Coronary artery (tissue), 2 donors: ENCODE measurements around the gene LSM4.
"Not testable (repeated sequence)": the region's sequence is repeated elsewhere in the genome, so short reads cannot be mapped to it uniquely, and the experiment has no call there.

Source experiments
- DNase-seq: peaks from one replicate; pipeline ENCODE4 v3.0.0-alpha.2; 2017; ENCODE audit warnings: low spot score
- H3K27ac ChIP-seq, 2 donors: fragments of 200-600 bp; sonication (generic); one replicate each; pipeline ENCODE4 v1.5.1; 2016 to 2019
- H3K4me3 ChIP-seq: fragments of 200-600 bp; sonication (generic); 2 replicates; pipeline ENCODE4 v1.5.1; 2016; ENCODE audit warnings: mild to moderate bottlenecking, moderate library complexity
- TF ChIP-seq, protein P1 (sequence below): fragments of 200-600 bp; sonication (generic); IDR thresholded peaks from one replicate; pipeline ENCODE4 v1.5.1; 2019; ENCODE audit warnings: antibody characterized with exemption

LSM4 gene

GRCh38 chr19:18329035-18329376, 6.1 kb upstream of the LSM4 start:
- no peak for DNase-seq
- TF ChIP-seq, protein P1, sequence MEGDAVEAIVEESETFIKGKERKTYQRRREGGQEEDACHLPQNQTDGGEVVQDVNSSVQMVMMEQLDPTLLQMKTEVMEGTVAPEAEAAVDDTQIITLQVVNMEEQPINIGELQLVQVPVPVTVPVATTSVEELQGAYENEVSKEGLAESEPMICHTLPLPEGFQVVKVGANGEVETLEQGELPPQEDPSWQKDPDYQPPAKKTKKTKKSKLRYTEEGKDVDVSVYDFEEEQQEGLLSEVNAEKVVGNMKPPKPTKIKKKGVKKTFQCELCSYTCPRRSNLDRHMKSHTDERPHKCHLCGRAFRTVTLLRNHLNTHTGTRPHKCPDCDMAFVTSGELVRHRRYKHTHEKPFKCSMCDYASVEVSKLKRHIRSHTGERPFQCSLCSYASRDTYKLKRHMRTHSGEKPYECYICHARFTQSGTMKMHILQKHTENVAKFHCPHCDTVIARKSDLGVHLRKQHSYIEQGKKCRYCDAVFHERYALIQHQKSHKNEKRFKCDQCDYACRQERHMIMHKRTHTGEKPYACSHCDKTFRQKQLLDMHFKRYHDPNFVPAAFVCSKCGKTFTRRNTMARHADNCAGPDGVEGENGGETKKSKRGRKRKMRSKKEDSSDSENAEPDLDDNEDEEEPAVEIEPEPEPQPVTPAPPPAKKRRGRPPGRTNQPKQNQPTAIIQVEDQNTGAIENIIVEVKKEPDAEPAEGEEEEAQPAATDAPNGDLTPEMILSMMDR = no peak
- H3K4me3 ChIP-seq = peak overlapping the region; percentile 55
- H3K27ac ChIP-seq = peak overlapping the region; percentile 23 to 82

- Histone ChIP-seq H3K27ac (peak overlapping the region; percentile 23 to 82), H3K4me3 (peak overlapping the region; percentile 55)
- TF ChIP-seq, protein P1 = peak; percentile 91
- DNase-seq = peak; percentile 94
Measured at GRCh38 chr19:18328340-18329034, 5.6 kb upstream of the LSM4 start.

DNA sequence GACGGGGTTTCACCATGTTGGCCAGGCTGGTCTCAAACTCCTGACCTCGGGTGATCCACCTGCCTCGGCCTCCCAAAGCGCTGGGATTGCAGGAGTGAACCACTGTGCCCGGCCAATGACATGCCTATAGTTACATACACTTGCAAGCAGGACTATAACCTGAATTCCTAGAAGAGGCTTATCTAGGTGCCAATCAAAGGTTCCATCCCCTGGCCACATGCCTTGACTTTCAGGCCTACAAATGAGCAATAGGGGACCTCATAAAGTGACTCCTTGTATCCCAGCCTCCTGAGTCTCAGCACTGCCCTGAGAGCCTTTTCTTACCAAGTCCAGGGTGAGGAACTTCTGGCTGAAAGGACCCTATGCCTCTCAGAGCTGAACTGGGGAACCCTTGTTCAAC, 3.9 kb upstream of the LSM4 start:
- no peak overlapping the region for H3K4me3 ChIP-seq
- DNase-seq = no peak
- TF ChIP-seq, protein P1 = no peak
- no peak overlapping the region for H3K27ac ChIP-seq

GRCh38 chr19:18324373-18324731, 1.5 kb upstream of the LSM4 start:
- not testable (repeated sequence) for H3K27ac ChIP-seq, DNase-seq, H3K4me3 ChIP-seq

GRCh38 chr19:18322318-18322758, 538 bp downstream of the LSM4 start:
- Histone ChIP-seq H3K27ac (peak overlapping the region; percentile 65 to 92), H3K4me3 (peak overlapping the region; percentile 84)
- TF ChIP-seq, protein P1 = no peak
- DNase-seq = no peak

GRCh38 chr19:18321734-18322102, 1.2 kb downstream of the LSM4 start:
- TF ChIP-seq, protein P1 = no peak
- H3K4me3 ChIP-seq = peak overlapping the region; percentile 84
- no peak for DNase-seq
- H3K27ac ChIP-seq = peak overlapping the region in 1 of 2 donors; percentile 92

DNA sequence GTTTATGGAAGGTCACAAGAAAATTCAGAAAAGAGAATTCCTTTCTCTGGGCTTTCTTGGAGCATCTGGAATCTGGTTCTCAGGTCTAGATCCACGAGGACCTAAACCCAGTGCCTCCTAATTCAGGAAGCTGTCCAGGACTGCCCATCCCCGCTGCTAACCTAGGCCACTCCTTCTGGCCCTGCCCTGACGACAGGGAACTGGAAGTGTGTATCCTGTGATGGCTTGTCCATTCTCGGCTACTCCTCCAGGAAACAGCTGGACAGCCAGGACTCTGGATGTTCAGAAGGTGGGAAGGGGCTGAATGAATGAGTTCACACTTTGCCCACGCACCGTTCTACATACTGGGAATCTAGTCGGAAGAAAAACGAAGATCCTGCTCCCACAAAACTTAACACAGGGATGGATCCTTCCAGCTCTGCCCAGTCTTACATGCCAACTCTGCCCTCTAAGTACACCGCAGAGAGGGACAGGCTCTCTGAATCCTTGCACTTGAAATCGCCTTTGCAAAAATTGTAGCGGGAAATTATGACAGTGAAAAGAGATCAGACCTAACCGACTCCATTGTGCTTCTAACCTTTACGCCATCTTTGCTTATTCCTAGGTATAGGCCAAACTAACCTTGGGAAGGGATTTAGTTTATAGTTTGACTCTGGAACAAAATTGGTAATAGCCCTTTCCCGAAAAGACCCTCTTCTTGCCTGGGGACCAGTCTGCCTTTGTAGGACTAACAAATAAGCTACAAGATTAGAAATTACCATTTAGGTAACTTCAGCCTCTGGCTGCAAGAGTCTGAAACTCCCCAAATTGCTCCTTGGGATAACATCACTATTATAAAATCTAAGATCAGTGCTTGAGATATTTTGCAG, 1.8 kb downstream of the LSM4 start:
- TF ChIP-seq, protein P1 = no peak
- H3K4me3 ChIP-seq = peak overlapping the region; percentile 84
- H3K27ac ChIP-seq = peak overlapping the region in 1 of 2 donors; percentile 92
- no peak for DNase-seq
